D721Med (cell line): Measurements from ENCODE around the gene SLC30A5.

ENCODE experiments used
- DNase-seq: peaks from one replicate; pipeline ENCODE4 v3.0.0; 2011; ENCODE audit warnings: low spot score; ENCODE audit not compliant: insufficient read length
- FAIRE-seq: peaks from 2 replicates; lab custom pipeline; 2011; peaks lifted over from hg19 to GRCh38; lab: Jason Lieb, UNC
- CTCF ChIP-seq: IDR thresholded peaks from 2 replicates; pipeline ENCODE4 v1.5.1; 2012; ENCODE audit warnings: mild to moderate bottlenecking, control low read depth; ENCODE audit not compliant: insufficient read depth; ENCODE audit errors: missing control alignments

SLC30A5 gene

GRCh38 chr5:69167493-69167855 is 73.7 kb downstream of the SLC30A5 start:
- FAIRE-seq (no peak), DNase-seq (no peak)
- TF ChIP-seq CTCF: no peak

GRCh38 chr5:69167929-69168328 is 74.1 kb downstream of the SLC30A5 start:
- FAIRE-seq: no peak
- no peak for TF ChIP-seq CTCF
- no peak for DNase-seq

GRCh38 chr5:69170495-69170894 is 76.7 kb downstream of the SLC30A5 start:
- no peak for TF ChIP-seq CTCF
- DNase-seq (no peak), FAIRE-seq (no peak)

- no peak for DNase-seq
- no peak for TF ChIP-seq CTCF
- no peak for FAIRE-seq
These were observed 77.2 kb downstream of the SLC30A5 start for GRCh38 chr5:69170969-69171368.
